ENCODE results near the gene MIAT.
"Not testable (repeated sequence)": the region's sequence is repeated elsewhere in the genome, so short reads cannot be mapped to it uniquely, and the experiment has no call there.

MIAT gene

DNA sequence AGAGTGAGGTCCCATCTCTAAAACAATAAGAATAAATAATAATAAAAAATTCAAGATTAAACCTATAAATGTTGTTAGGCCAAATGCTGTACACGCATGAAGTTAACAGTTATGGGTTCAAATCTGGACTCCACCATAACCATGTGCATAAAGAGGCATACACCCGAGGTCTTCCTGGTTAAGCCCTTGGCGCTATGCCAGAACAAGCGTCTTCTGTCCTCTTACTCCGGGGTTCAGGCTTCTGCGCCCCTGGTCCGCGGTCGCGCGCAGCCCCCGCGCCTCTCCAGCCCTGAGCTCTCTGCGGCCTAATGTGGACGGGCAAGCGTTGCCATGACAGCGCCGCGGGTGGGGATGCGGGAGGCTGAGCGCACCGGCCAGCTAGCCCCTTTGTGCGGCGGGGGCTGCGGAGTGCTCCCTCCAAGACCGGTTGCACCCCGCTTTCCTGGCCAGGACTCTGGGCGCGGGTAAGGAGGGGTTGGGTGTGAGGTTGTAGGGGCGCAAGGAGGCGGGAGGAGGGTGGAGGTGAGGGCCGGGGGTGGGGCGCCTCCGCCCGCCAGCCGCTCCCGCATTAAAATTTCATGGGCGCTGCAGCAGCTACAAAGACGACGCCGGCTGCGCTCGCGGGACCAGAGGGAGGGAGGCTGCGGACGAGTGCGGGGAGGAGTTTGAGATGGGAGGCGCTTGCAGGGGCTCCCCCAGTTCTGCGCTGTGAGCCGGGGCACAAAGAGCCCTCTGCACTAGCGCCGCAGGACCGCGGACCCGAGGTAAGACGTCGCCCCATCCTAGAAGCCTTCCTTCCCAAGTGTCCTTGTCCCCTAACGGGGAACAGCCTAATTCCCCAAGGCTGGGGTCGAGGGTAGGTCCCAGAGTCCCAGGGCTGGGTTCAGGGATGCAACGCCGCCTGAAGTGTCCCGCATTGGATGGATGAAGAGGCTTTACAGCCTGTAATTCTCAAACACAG lies at the start of gene MIAT:
Gene MIAT (plus strand): TSS at position 698 of the 961 bp plus-strand sequence.
- TF ChIP-seq, protein P1, sequence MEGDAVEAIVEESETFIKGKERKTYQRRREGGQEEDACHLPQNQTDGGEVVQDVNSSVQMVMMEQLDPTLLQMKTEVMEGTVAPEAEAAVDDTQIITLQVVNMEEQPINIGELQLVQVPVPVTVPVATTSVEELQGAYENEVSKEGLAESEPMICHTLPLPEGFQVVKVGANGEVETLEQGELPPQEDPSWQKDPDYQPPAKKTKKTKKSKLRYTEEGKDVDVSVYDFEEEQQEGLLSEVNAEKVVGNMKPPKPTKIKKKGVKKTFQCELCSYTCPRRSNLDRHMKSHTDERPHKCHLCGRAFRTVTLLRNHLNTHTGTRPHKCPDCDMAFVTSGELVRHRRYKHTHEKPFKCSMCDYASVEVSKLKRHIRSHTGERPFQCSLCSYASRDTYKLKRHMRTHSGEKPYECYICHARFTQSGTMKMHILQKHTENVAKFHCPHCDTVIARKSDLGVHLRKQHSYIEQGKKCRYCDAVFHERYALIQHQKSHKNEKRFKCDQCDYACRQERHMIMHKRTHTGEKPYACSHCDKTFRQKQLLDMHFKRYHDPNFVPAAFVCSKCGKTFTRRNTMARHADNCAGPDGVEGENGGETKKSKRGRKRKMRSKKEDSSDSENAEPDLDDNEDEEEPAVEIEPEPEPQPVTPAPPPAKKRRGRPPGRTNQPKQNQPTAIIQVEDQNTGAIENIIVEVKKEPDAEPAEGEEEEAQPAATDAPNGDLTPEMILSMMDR (IDR thresholded peaks at IDR 0.05; ENCODE audit: borderline replicate concordance, control extremely low read depth, extremely low read depth, insufficient read depth, missing control alignments): no peak
- DNase-seq (ENCODE audit: low spot score): peak; percentile 89
- in situ Hi-C loops (cut with MboI; ENCODE audit: low sequenced_read_pairs, unreplicated experiment): no loop called here

DNA sequence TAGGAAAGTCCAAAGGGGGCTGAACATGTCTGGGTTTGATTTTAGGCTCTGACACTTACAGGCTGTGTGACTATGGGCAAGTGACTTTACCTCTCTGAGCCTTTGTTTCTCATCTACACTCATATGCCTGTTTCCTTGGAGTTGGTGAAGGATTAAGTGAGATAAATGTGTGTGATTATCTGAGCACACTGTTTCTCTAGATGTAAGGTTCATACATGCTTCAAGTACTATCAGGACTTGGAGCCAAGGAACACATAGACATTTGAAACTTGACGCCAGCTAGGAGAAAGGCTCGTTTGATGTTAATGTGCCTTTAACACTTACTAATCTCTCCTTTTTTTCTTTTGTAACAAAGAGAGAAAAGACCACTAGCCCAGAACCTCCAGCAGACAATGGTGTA lies 49.3 kb upstream of the MIAT start:
- TF ChIP-seq, protein P1 (IDR thresholded peaks at IDR 0.05; ENCODE audit: borderline replicate concordance, control extremely low read depth, extremely low read depth, insufficient read depth, missing control alignments): no peak
- in situ Hi-C loops (cut with MboI; ENCODE audit: low sequenced_read_pairs, unreplicated experiment): no loop called here
- no peak for DNase-seq (ENCODE audit: low spot score)

DNA sequence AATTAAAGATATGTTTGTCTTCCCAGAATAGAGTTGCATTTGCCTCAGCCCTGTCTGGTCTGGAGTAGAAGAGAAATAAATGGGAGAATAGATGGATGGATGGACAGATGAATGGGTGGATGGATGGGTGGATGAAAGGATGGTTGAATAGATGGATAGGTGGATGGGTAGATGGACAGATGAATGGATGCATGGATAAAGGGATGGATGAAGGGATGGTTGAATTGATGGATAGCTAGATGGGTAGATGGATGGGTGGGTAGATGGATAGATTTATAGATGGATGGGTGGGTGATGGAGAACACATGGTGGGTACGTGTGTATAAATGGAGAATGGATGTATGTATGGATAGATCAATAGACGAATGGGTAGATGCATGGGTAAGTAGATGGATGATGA lies 48.1 kb upstream of the MIAT start:
- TF ChIP-seq, protein P1 (IDR thresholded peaks at IDR 0.05; ENCODE audit: borderline replicate concordance, control extremely low read depth, extremely low read depth, insufficient read depth, missing control alignments): no peak
- in situ Hi-C loops (cut with MboI; ENCODE audit: low sequenced_read_pairs, unreplicated experiment): no loop called here

DNA sequence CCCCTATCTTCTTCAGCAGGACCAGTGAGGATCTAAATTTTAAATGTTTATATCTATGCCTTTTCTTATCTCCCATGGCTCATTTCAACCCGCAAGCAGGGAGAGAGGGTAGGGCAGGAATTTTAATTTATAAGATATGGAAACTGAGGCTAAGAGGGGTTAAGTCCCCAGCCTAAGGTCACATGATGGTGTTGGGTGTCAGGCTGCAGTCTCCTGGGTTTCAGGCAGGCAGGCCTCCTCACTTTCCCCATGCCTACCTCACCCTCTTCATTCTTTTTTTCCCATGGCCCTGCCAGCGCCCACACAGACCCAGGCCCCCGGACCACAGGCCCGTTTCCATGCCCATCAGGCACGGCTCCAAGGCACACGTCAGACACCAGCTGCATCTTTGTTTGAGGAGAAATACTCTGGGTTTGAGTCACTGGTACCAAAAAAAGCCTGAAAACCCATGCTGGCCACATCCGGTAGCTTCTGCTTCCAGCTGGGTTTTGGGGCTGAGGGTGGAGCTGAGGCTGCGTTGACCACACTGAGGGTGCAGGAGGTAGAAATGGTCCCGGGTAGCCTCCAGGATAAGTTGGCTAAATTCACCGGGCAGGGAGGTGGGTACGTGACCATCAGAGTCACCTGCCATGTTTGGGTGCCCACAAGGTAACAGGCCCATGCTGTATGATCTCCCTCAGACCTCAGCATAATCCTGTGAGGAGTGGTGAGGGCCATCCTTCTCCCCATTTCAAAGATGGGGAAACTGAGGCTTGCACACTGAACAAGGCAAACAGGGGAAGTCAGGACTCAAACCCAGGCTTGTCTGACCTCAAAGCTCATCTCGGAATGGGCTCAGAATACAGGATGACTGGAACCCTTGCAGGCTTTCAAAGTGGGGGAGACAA lies 47.1 kb upstream of the MIAT start:
- TF ChIP-seq, protein P1 (IDR thresholded peaks at IDR 0.05; ENCODE audit: borderline replicate concordance, control extremely low read depth, extremely low read depth, insufficient read depth, missing control alignments): no peak
- in situ Hi-C loops (cut with MboI; ENCODE audit: low sequenced_read_pairs, unreplicated experiment): no loop called here
- peak; percentile 89 for DNase-seq (ENCODE audit: low spot score)

More for the DNA sequence above, 48.1 kb upstream of the MIAT start:
- DNase-seq (ENCODE audit: low spot score): no peak

DNA sequence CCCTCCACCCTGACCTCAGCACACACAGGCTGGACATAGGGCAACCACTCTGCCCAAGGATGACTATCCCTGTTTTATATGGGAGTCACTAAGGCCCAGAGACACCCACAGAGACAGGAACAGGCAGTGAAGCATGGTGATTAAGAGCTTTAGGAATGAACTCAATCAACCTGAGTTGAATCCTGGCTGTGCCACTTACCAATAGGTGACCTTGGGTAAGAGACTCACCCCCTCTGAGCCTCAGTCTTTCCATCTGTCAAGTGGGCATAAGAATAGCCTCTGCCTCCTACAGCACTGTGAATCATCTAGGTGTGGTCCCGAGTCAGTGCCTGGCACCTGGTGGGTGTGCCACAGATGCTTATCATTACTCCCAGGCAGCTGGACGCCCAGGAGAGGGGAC lies 46.4 kb upstream of the MIAT start:
- TF ChIP-seq, protein P1 (IDR thresholded peaks at IDR 0.05; ENCODE audit: borderline replicate concordance, control extremely low read depth, extremely low read depth, insufficient read depth, missing control alignments): no peak
- in situ Hi-C loops (cut with MboI; ENCODE audit: low sequenced_read_pairs, unreplicated experiment): no loop called here
- no peak for DNase-seq (ENCODE audit: low spot score)

DNA sequence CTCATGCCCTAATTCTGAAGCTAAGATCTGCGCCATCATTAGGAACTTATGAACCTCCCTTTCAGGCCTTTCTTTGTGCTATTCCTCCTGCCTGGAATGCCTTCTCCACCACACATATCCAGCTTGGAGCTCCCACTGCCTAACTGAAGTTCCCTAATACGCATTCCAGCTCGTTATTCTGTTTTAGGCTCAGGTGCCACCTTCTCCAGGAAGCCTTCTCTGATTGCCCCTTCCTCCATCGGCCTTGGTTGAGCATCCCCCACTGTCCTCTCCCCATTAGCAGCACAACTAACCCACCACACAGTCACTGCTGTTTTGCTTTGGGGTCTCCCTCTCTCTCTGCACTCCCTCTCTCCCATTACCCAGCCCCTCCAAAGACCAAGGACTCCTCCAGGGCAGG lies 44.7 kb upstream of the MIAT start:
- no peak for DNase-seq (ENCODE audit: low spot score)
- TF ChIP-seq, protein P1 (IDR thresholded peaks at IDR 0.05; ENCODE audit: borderline replicate concordance, control extremely low read depth, extremely low read depth, insufficient read depth, missing control alignments): no peak
- in situ Hi-C loops (cut with MboI; ENCODE audit: low sequenced_read_pairs, unreplicated experiment): no loop called here

DNA sequence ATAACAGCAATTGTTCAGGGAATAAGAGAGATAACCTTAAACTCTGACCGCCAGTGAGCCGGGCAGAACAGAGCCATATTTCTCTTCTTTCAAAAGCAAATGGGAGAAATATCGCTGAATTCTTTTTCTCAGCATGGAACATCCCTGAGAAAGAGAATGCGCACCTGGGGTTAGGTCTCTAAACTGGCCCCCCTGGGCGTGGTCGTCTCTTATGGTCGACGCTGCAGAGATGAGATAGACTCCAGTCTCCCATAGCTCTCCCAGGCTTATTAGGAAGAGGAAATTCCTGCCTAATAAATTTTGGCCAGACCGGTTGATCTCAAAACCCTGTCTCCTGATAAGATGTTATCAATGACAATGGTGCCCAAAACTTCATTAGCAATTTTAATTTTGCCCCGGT lies 43.6 kb upstream of the MIAT start:
- DNase-seq (ENCODE audit: low spot score); in situ Hi-C loops (cut with MboI; ENCODE audit: low sequenced_read_pairs, unreplicated experiment): not testable (repeated sequence)

Data from GM13976 (cell line).